Measurements from ENCODE around the gene ZFYVE26. TPM values are rescaled to one million over a fixed set of nuclear protein-coding genes. Genes with fewer than 3 reads are reported as not detected.
"Not testable (repeated sequence)": the region's sequence is repeated elsewhere in the genome, so short reads cannot be mapped to it uniquely, and the experiment has no call there.

The ZFYVE26 gene
- polyA plus RNA-seq, 1 donor, result 24.9 TPM

GRCh38 chr14:67846029-67846610 lies 29.7 kb upstream of the ZFYVE26 start:
- no peaks in the 10 kb centered on the region for H3K4me1 ChIP-seq (ENCODE audit: control insufficient read depth, insufficient read depth, low read length)
- no CpG with 5 or more reads among the region's 17 CpGs for WGBS (ENCODE audit: insufficient coverage, low lambda C conversion rate)
- peaks cover 14% of the 10 kb centered on the region for H3K9me3 ChIP-seq (ENCODE audit: control insufficient read depth, low read depth, low read length)
- no peak overlapping the region for H3K4me3 ChIP-seq (ENCODE audit: low read length)
- DNase-seq, result no peak
- no peaks in the 10 kb centered on the region for H3K27me3 ChIP-seq (ENCODE audit: control insufficient read depth, insufficient read depth, low read length)
- H3K36me3 ChIP-seq (ENCODE audit: control insufficient read depth, insufficient read depth, low read length), result no peaks in the 10 kb centered on the region
- no peak overlapping the region for H3K27ac ChIP-seq (ENCODE audit: low read length)

GRCh38 chr14:67837011-67837624 lies 20.7 kb upstream of the ZFYVE26 start:
- DNase-seq, result peak; percentile 57 to 69
- Histone ChIP-seq H3K4me1 (ENCODE audit: control insufficient read depth, insufficient read depth, low read length) (no peaks in the 10 kb centered on the region), H3K4me3 (ENCODE audit: low read length) (no peak overlapping the region), H3K27ac (ENCODE audit: low read length) (no peak overlapping the region), H3K27me3 (ENCODE audit: control insufficient read depth, insufficient read depth, low read length) (no peaks in the 10 kb centered on the region), H3K9me3 (ENCODE audit: control insufficient read depth, low read depth, low read length) (no peaks in the 10 kb centered on the region), H3K36me3 (ENCODE audit: control insufficient read depth, insufficient read depth, low read length) (peaks cover 4% of the 10 kb centered on the region)
- no CpG with 5 or more reads among the region's 2 CpGs for WGBS (ENCODE audit: insufficient coverage, low lambda C conversion rate)

- Histone ChIP-seq H3K9me3 (ENCODE audit: control insufficient read depth, low read depth, low read length) (no peaks in the 10 kb centered on the region), H3K4me1 (ENCODE audit: control insufficient read depth, insufficient read depth, low read length) (no peaks in the 10 kb centered on the region), H3K27me3 (ENCODE audit: control insufficient read depth, insufficient read depth, low read length) (no peaks in the 10 kb centered on the region), H3K4me3 (ENCODE audit: low read length) (no peak overlapping the region), H3K36me3 (ENCODE audit: control insufficient read depth, insufficient read depth, low read length) (peaks cover 4% of the 10 kb centered on the region), H3K27ac (ENCODE audit: low read length) (no peak overlapping the region)
- no peak for DNase-seq
Observed at GRCh38 chr14:67835596-67835995, 19.2 kb upstream of the ZFYVE26 start.

- H3K4me3 ChIP-seq (ENCODE audit: low read length), result no peak overlapping the region
- no peaks in the 10 kb centered on the region for H3K9me3 ChIP-seq (ENCODE audit: control insufficient read depth, low read depth, low read length)
- H3K27me3 ChIP-seq (ENCODE audit: control insufficient read depth, insufficient read depth, low read length), result no peaks in the 10 kb centered on the region
- WGBS (ENCODE audit: insufficient coverage, low lambda C conversion rate), result 80% methylated on average over 1 of the region's 1 CpG
- H3K36me3 ChIP-seq (ENCODE audit: control insufficient read depth, insufficient read depth, low read length), result peaks cover 4% of the 10 kb centered on the region
- DNase-seq, result no peak
- no peaks in the 10 kb centered on the region for H3K4me1 ChIP-seq (ENCODE audit: control insufficient read depth, insufficient read depth, low read length)
- H3K27ac ChIP-seq (ENCODE audit: low read length), result no peak overlapping the region
Observed at GRCh38 chr14:67833403-67833802, 17.0 kb upstream of the ZFYVE26 start.

GRCh38 chr14:67831113-67831512 lies 14.7 kb upstream of the ZFYVE26 start:
- Histone ChIP-seq H3K9me3 (ENCODE audit: control insufficient read depth, low read depth, low read length) (no peaks in the 10 kb centered on the region), H3K27me3 (ENCODE audit: control insufficient read depth, insufficient read depth, low read length) (no peaks in the 10 kb centered on the region), H3K4me3 (ENCODE audit: low read length) (no peak overlapping the region), H3K4me1 (ENCODE audit: control insufficient read depth, insufficient read depth, low read length) (no peaks in the 10 kb centered on the region), H3K36me3 (ENCODE audit: control insufficient read depth, insufficient read depth, low read length) (peaks cover 3% of the 10 kb centered on the region), H3K27ac (ENCODE audit: low read length) (no peak overlapping the region)
- DNase-seq, result peak; percentile 27 to 57
- WGBS (ENCODE audit: insufficient coverage, low lambda C conversion rate), result 60% methylated on average over 1 of the region's 8 CpGs

GRCh38 chr14:67821121-67821520 lies 4.7 kb upstream of the ZFYVE26 start:
- no peak overlapping the region for H3K4me3 ChIP-seq (ENCODE audit: low read length)
- H3K36me3 ChIP-seq (ENCODE audit: control insufficient read depth, insufficient read depth, low read length), result no peaks in the 10 kb centered on the region
- H3K27ac ChIP-seq (ENCODE audit: low read length), result peak overlapping the region; percentile 96
- no peaks in the 10 kb centered on the region for H3K27me3 ChIP-seq (ENCODE audit: control insufficient read depth, insufficient read depth, low read length)
- no peaks in the 10 kb centered on the region for H3K9me3 ChIP-seq (ENCODE audit: control insufficient read depth, low read depth, low read length)
- peaks cover 25% of the 10 kb centered on the region for H3K4me1 ChIP-seq (ENCODE audit: control insufficient read depth, insufficient read depth, low read length)
- DNase-seq, result no peak

- peak; percentile 89 to 95 for DNase-seq
- no peaks in the 10 kb centered on the region for H3K36me3 ChIP-seq (ENCODE audit: control insufficient read depth, insufficient read depth, low read length)
Observed at GRCh38 chr14:67820428-67820971, 4.1 kb upstream of the ZFYVE26 start.

GRCh38 chr14:67819563-67820421 lies 3.4 kb upstream of the ZFYVE26 start, which contains the start of gene RAD51B:
Gene RAD51B, plus strand, starts transcription at chr14:67819779.
- H3K9me3 ChIP-seq (ENCODE audit: control insufficient read depth, low read depth, low read length), result no peaks in the 10 kb centered on the region
- H3K4me1 ChIP-seq (ENCODE audit: control insufficient read depth, insufficient read depth, low read length), result peaks cover 31% of the 10 kb centered on the region
- H3K27me3 ChIP-seq (ENCODE audit: control insufficient read depth, insufficient read depth, low read length), result no peaks in the 10 kb centered on the region
- peak within 1 kb of the TSS; percentile 96 for H3K27ac ChIP-seq (ENCODE audit: low read length)
- H3K36me3 ChIP-seq (ENCODE audit: control insufficient read depth, insufficient read depth, low read length), result no peaks in the 10 kb centered on the region
- no CpG with 5 or more reads among the region's 30 CpGs for WGBS (ENCODE audit: insufficient coverage, low lambda C conversion rate)
- DNase-seq, result peak; percentile 79 to 91
- H3K4me3 ChIP-seq (ENCODE audit: low read length), result peak within 1 kb of the TSS; percentile 83

More at GRCh38 chr14:67820428-67820971, 4.1 kb upstream of the ZFYVE26 start:
- Histone ChIP-seq H3K27ac (ENCODE audit: low read length) (peak overlapping the region; percentile 96), H3K27me3 (ENCODE audit: control insufficient read depth, insufficient read depth, low read length) (no peaks in the 10 kb centered on the region), H3K4me1 (ENCODE audit: control insufficient read depth, insufficient read depth, low read length) (peaks cover 26% of the 10 kb centered on the region), H3K9me3 (ENCODE audit: control insufficient read depth, low read depth, low read length) (no peaks in the 10 kb centered on the region), H3K4me3 (ENCODE audit: low read length) (peak overlapping the region; percentile 83)
- WGBS (ENCODE audit: insufficient coverage, low lambda C conversion rate), result 0% methylated on average over 2 of the region's 13 CpGs

- H3K36me3 ChIP-seq (ENCODE audit: control insufficient read depth, insufficient read depth, low read length); H3K4me3 ChIP-seq (ENCODE audit: low read length); H3K27me3 ChIP-seq (ENCODE audit: control insufficient read depth, insufficient read depth, low read length); DNase-seq; H3K9me3 ChIP-seq (ENCODE audit: control insufficient read depth, low read depth, low read length); H3K27ac ChIP-seq (ENCODE audit: low read length): not testable (repeated sequence)
- WGBS (ENCODE audit: insufficient coverage, low lambda C conversion rate), result no CpG with 5 or more reads among the region's 6 CpGs
- peaks cover 32% of the 10 kb centered on the region for H3K4me1 ChIP-seq (ENCODE audit: control insufficient read depth, insufficient read depth, low read length)
Observed at GRCh38 chr14:67818476-67818875, 2.1 kb upstream of the ZFYVE26 start.

GRCh38 chr14:67817750-67818438 lies 1.5 kb upstream of the ZFYVE26 start:
- Histone ChIP-seq H3K9me3 (ENCODE audit: control insufficient read depth, low read depth, low read length) (no peaks in the 10 kb centered on the region), H3K27ac (ENCODE audit: low read length) (peak overlapping the region; percentile 96), H3K4me1 (ENCODE audit: control insufficient read depth, insufficient read depth, low read length) (peaks cover 32% of the 10 kb centered on the region), H3K27me3 (ENCODE audit: control insufficient read depth, insufficient read depth, low read length) (no peaks in the 10 kb centered on the region), H3K4me3 (ENCODE audit: low read length) (no peak overlapping the region), H3K36me3 (ENCODE audit: control insufficient read depth, insufficient read depth, low read length) (peaks cover 3% of the 10 kb centered on the region)
- DNase-seq, result no peak
- WGBS (ENCODE audit: insufficient coverage, low lambda C conversion rate), result 95% methylated on average over 4 of the region's 14 CpGs
